ENCODE results near the gene CD86. TPM values are rescaled to one million over a fixed set of nuclear protein-coding genes. Genes with fewer than 3 reads are reported as not detected.

Gene CD86
- total and polyA plus RNA-seq, 2 donors from 2014 or later = 1.3 to 6.3 TPM

DNA sequence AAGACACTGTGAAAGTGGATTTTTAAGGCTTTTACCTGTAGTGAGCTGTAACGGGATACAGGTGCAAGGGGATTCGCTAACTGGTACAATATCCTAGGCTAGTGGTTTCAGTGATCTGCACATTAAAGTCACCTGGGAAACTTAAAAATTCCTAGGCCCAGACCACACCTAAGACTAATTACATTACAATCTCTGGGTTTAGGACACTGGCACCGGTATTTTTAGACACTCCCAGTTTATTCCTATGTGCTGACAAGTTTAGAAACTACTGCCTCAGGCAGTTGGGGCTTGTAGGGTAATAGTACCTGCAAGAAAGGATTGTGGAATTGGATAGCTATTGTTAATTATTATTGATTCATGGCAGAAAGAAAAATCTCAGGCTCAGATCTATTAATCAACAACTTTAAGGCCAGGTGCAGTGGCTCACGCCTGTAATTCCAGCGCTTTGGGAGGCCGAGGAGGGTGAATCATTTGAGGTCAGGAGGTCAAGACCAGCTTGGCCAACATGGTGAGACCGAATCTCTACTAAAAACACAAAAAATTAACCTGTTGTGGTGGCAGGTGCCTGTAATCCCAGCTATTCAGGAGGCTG is 77.9 kb downstream of the CD86 start:
- no peaks in the 10 kb centered on the region for H3K27me3 ChIP-seq (ENCODE audit: control insufficient read depth, insufficient read depth, low read length)
- peak overlapping the region; percentile 41 to 46 for H3K27ac ChIP-seq (ENCODE audit: low read depth in 2 of 2, low read length in 2 of 2)
- H3K9ac ChIP-seq (ENCODE audit: low read length in 3 of 3) = no peak overlapping the region
- peak in 1 of 5 donors; percentile 59 for DNase-seq
- peaks cover 0 to 4% (median 3%) of the 10 kb centered on the region in 3 donors for H3K4me1 ChIP-seq (ENCODE audit: control insufficient read depth in 2 of 3, insufficient read depth in 2 of 3, low read depth in 1 of 3, low read length in 3 of 3)
- peak; percentile 52 for FAIRE-seq
- H3K36me3 ChIP-seq (ENCODE audit: control insufficient read depth in 2 of 3, insufficient read depth in 3 of 3, low read length in 3 of 3) = no peaks in the 10 kb centered on the region
- no peaks in the 10 kb centered on the region for H3K9me3 ChIP-seq (ENCODE audit: control insufficient read depth in 2 of 3, insufficient read depth in 1 of 3, low read length in 3 of 3)
- no peak overlapping the region for H3K4me3 ChIP-seq (ENCODE audit: low read length in 3 of 3)
- TF ChIP-seq, protein P1, sequence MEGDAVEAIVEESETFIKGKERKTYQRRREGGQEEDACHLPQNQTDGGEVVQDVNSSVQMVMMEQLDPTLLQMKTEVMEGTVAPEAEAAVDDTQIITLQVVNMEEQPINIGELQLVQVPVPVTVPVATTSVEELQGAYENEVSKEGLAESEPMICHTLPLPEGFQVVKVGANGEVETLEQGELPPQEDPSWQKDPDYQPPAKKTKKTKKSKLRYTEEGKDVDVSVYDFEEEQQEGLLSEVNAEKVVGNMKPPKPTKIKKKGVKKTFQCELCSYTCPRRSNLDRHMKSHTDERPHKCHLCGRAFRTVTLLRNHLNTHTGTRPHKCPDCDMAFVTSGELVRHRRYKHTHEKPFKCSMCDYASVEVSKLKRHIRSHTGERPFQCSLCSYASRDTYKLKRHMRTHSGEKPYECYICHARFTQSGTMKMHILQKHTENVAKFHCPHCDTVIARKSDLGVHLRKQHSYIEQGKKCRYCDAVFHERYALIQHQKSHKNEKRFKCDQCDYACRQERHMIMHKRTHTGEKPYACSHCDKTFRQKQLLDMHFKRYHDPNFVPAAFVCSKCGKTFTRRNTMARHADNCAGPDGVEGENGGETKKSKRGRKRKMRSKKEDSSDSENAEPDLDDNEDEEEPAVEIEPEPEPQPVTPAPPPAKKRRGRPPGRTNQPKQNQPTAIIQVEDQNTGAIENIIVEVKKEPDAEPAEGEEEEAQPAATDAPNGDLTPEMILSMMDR (IDR thresholded peaks at IDR 0.05; ENCODE audit: borderline replicate concordance, extremely low read depth, insufficient read depth) = no peak
- intact Hi-C loops (cut with DNase I) = no loop called here

- intact Hi-C loops (cut with DNase I) = no loop called here
- no peak for FAIRE-seq
- TF ChIP-seq, protein P1 (IDR thresholded peaks at IDR 0.05; ENCODE audit: borderline replicate concordance, extremely low read depth, insufficient read depth) = no peak
- no peak overlapping the region for H3K4me3 ChIP-seq (ENCODE audit: low read length in 3 of 3)
- DNase-seq = no peak
- peaks cover 0 to 4% (median 0%) of the 10 kb centered on the region in 3 donors for H3K4me1 ChIP-seq (ENCODE audit: control insufficient read depth in 2 of 3, insufficient read depth in 2 of 3, low read depth in 1 of 3, low read length in 3 of 3)
- H3K27ac ChIP-seq (ENCODE audit: low read depth in 2 of 2, low read length in 2 of 2) = no peak overlapping the region
- H3K36me3 ChIP-seq (ENCODE audit: control insufficient read depth in 2 of 3, insufficient read depth in 3 of 3, low read length in 3 of 3) = no peaks in the 10 kb centered on the region
- no peaks in the 10 kb centered on the region for H3K9me3 ChIP-seq (ENCODE audit: control insufficient read depth in 2 of 3, insufficient read depth in 1 of 3, low read length in 3 of 3)
- H3K9ac ChIP-seq (ENCODE audit: low read length in 3 of 3) = no peak overlapping the region
- H3K27me3 ChIP-seq (ENCODE audit: control insufficient read depth, insufficient read depth, low read length) = no peaks in the 10 kb centered on the region
These were observed 91.3 kb downstream of the CD86 start for GRCh38 chr3:122146466-122146865.

GRCh38 chr3:122148941-122149627 is 93.9 kb downstream of the CD86 start:
- TF ChIP-seq, protein P1 (IDR thresholded peaks at IDR 0.05; ENCODE audit: borderline replicate concordance, extremely low read depth, insufficient read depth) = no peak
- no peaks in the 10 kb centered on the region for H3K9me3 ChIP-seq (ENCODE audit: control insufficient read depth in 2 of 3, insufficient read depth in 1 of 3, low read length in 3 of 3)
- no peak overlapping the region for H3K27ac ChIP-seq (ENCODE audit: low read depth in 2 of 2, low read length in 2 of 2)
- peaks cover 0 to 4% (median 0%) of the 10 kb centered on the region in 3 donors for H3K4me1 ChIP-seq (ENCODE audit: control insufficient read depth in 2 of 3, insufficient read depth in 2 of 3, low read depth in 1 of 3, low read length in 3 of 3)
- no peak for FAIRE-seq
- H3K4me3 ChIP-seq (ENCODE audit: low read length in 3 of 3) = no peak overlapping the region
- H3K9ac ChIP-seq (ENCODE audit: low read length in 3 of 3) = no peak overlapping the region
- H3K27me3 ChIP-seq (ENCODE audit: control insufficient read depth, insufficient read depth, low read length) = no peaks in the 10 kb centered on the region
- no peak for DNase-seq
- intact Hi-C loops (cut with DNase I) = no loop called here
- no peaks in the 10 kb centered on the region for H3K36me3 ChIP-seq (ENCODE audit: control insufficient read depth in 2 of 3, insufficient read depth in 3 of 3, low read length in 3 of 3)

All from kidney (tissue), 14 donors.